Measurements from ENCODE around the gene KRTAP20-1.

DNA sequence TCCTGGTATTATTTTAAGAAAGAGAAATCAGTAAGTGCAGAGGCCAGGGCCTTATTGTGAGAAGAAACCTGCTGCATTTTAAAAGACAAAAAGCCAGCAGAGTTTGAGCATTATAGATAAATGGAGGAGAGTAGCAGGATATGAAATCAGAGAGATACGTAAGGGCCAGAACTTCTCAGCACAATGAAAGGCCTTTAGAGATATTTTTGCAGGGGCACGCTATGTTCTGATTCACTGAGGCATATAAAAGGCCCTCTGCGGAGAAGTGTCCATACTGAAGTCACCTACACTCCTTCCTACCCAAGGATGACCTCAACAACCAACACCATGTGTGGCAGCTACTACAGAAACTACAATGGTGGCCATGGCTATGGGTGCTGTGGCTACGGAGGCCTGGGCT lies 24.1 kb upstream of the KRTAP20-1 start, which contains the start of gene KRTAP6-3:
- TF ChIP-seq POLR2A (IDR thresholded peaks at IDR 0.05; ENCODE audit: low read length) (no peak), GATA1 (IDR thresholded peaks at IDR 0.05; ENCODE audit: low read depth, low read length) (no peak)

All from erythroblast (primary cell).